Activated CD8-positive, alpha-beta T cell treated with anti-CD3 and anti-CD28 coated beads for 36 hours (primary cell): Measurements from ENCODE around the gene TPM4. TPM values are rescaled to one million over a fixed set of nuclear protein-coding genes. Genes with fewer than 3 reads are reported as not detected.

Experiments
- ATAC-seq: fragments of 200-7000 bp; cut with Tn5 transposase; one replicate; pipeline ENCODE4 v1.10.0; 2021; ENCODE audit warnings: mild to moderate bottlenecking, moderate library complexity
- CTCF ChIA-PET: fragments of 350-600 bp; sonication (Branson Sonifier 250); formaldehyde crosslinking; loops from one replicate; lab custom pipeline; 2021; ENCODE audit warnings: antibody characterized with exemption; lab: Charles Lee
- POLR2A ChIA-PET: fragments of 350-600 bp; sonication (Branson Sonifier 250); formaldehyde crosslinking; loops from one replicate; lab custom pipeline; 2021; ENCODE audit warnings: antibody characterized with exemption; lab: Charles Lee
- DNase-seq: peaks from one replicate; pipeline ENCODE4 v3.0.0-alpha.2; 2020
- H3K27ac Mint-ChIP-seq: one replicate; pipeline ENCODE4 v1.8.0; 2021; ENCODE audit warnings: mild to moderate bottlenecking, mixed read lengths
- H3K27me3 Mint-ChIP-seq: one replicate; pipeline ENCODE4 v1.8.0; 2021; ENCODE audit warnings: mixed read lengths
- H3K36me3 Mint-ChIP-seq: one replicate; pipeline ENCODE4 v1.8.0; 2021; ENCODE audit warnings: low read depth, mixed read lengths
- H3K4me1 Mint-ChIP-seq: one replicate; pipeline ENCODE4 v1.8.0; 2021; ENCODE audit warnings: low read depth, mixed read lengths
- H3K4me3 Mint-ChIP-seq: one replicate; pipeline ENCODE4 v1.8.0; 2021; ENCODE audit warnings: mild to moderate bottlenecking, moderate library complexity, mixed read lengths
- H3K9me3 Mint-ChIP-seq: one replicate; pipeline ENCODE4 v1.8.0; 2021; ENCODE audit warnings: mixed read lengths
- CTCF ChIP-seq: fragments of 200-600 bp; IDR thresholded peaks from one replicate; pipeline ENCODE4 v1.8.0; 2022; ENCODE audit warnings: antibody characterized with exemption, mild to moderate bottlenecking
- intact Hi-C: fragments of 100-400 bp; cut with micrococcal nuclease; formaldehyde crosslinking; loops from one replicate; pipeline ENCODE4 v1.10.0; 2022
- total RNA-seq, 2 experiments: library from RNA; stranded (reverse); gene quantifications; one replicate each; pipeline ENCODE4 v1.2.3, GENCODE V29; 2021

The TPM4 gene
- total RNA-seq, 2 experiments from 2014 or later, result 230 to 232 TPM

GRCh38 chr19:16041299-16041990 is 34.9 kb upstream of the TPM4 start:
- H3K4me1 Mint-ChIP-seq, result peaks cover 9% of the 10 kb centered on the region
- ATAC-seq (peak; percentile 89), DNase-seq (peak; percentile 77)
- intact Hi-C loops, result no loop called here
- H3K27me3 Mint-ChIP-seq, result no peaks in the 10 kb centered on the region
- POLR2A ChIA-PET, result interaction anchor here (0.6 to 1.3 kb wide), 3 partner anchors 115 to 302 kb away, joined by 3 to 4 read pairs (median 3); no protein-coding TSS in a partner anchor
- peak; percentile 99 for TF ChIP-seq CTCF
- H3K27ac Mint-ChIP-seq, result no peak overlapping the region
- H3K36me3 Mint-ChIP-seq, result no peaks in the 10 kb centered on the region
- H3K9me3 Mint-ChIP-seq, result no peaks in the 10 kb centered on the region
- H3K4me3 Mint-ChIP-seq, result no peak overlapping the region
- CTCF ChIA-PET, result interaction anchor here (0.6 to 3.7 kb wide), 63 partner anchors 9 to 412 kb away, joined by 3 to 61 read pairs (median 4); partner anchors contain the start of genes AP1M1, CIB3, FAM32A and HSH2D

GRCh38 chr19:16041991-16042386 is 34.3 kb upstream of the TPM4 start:
- CTCF ChIA-PET, result interaction anchor here (0.7 to 3.7 kb wide), 58 partner anchors 8 to 409 kb away, joined by 3 to 61 read pairs (median 4); partner anchors contain the start of genes AP1M1, CIB3, FAM32A and HSH2D
- no peak for DNase-seq
- ATAC-seq, result no peak
- TF ChIP-seq CTCF, result no peak
- POLR2A ChIA-PET, result interaction anchor here (0.6 to 1.3 kb wide), 2 partner anchors 144 to 301 kb away, joined by 3 to 4 read pairs; no protein-coding TSS in a partner anchor
- no peaks in the 10 kb centered on the region for H3K36me3 Mint-ChIP-seq
- peaks cover 9% of the 10 kb centered on the region for H3K4me1 Mint-ChIP-seq
- H3K27me3 Mint-ChIP-seq, result no peaks in the 10 kb centered on the region
- no peaks in the 10 kb centered on the region for H3K9me3 Mint-ChIP-seq
- no peak overlapping the region for H3K4me3 Mint-ChIP-seq
- intact Hi-C loops, result loop anchor here (2.0 kb wide), 1 partner anchor 141 kb away; no protein-coding TSS in a partner anchor
- no peak overlapping the region for H3K27ac Mint-ChIP-seq

- Mint-ChIP-seq H3K4me1 (peaks cover 9% of the 10 kb centered on the region), H3K36me3 (no peaks in the 10 kb centered on the region), H3K9me3 (no peaks in the 10 kb centered on the region), H3K27ac (no peak overlapping the region), H3K4me3 (no peak overlapping the region), H3K27me3 (no peaks in the 10 kb centered on the region)
- CTCF ChIA-PET, result interaction anchor here (0.8 to 3.7 kb wide), 22 partner anchors 9 to 410 kb away, joined by 3 to 61 read pairs (median 7); partner anchors contain the start of genes FAM32A and HSH2D
- no peak for TF ChIP-seq CTCF
- no peak for ATAC-seq
- no peak for DNase-seq
- intact Hi-C loops, result loop anchor here (2.0 kb wide), 1 partner anchor 140 kb away; no protein-coding TSS in a partner anchor
- POLR2A ChIA-PET, result interaction anchor here (0.7 to 1.3 kb wide), 2 partner anchors 68 to 143 kb away, joined by 3 read pairs; no protein-coding TSS in a partner anchor
Measured at GRCh38 chr19:16042533-16043085, 33.7 kb upstream of the TPM4 start.

- Mint-ChIP-seq H3K27me3 (no peaks in the 10 kb centered on the region), H3K4me3 (no peak overlapping the region), H3K36me3 (no peaks in the 10 kb centered on the region), H3K4me1 (peaks cover 9% of the 10 kb centered on the region), H3K9me3 (no peaks in the 10 kb centered on the region), H3K27ac (no peak overlapping the region)
- DNase-seq (no peak), ATAC-seq (no peak)
- intact Hi-C loops, result loop anchor here (2.0 kb wide), 1 partner anchor 140 kb away; no protein-coding TSS in a partner anchor
- TF ChIP-seq CTCF, result no peak
- ChIA-PET CTCF (interaction anchor here (3.7 kb wide), 1 partner anchor 18 kb away, joined by 61 read pairs; no protein-coding TSS in a partner anchor), POLR2A (interaction anchor here (0.7 kb wide), 1 partner anchor 68 kb away, joined by 3 read pairs; no protein-coding TSS in a partner anchor)
Measured at GRCh38 chr19:16043156-16043757, 33.0 kb upstream of the TPM4 start.
